Mesothelial cell of epicardium (in vitro differentiated cells): Measurements from ENCODE around the gene PCCA. TPM values are rescaled to one million over a fixed set of nuclear protein-coding genes. Genes with fewer than 3 reads are reported as not detected.
A peak's percentile ranks its signal among the peaks of the same experiment; 100 is the strongest.

Experiments
- DNase-seq, 2 experiments: peaks; one replicate each; pipeline ENCODE4 v3.0.0; 2021; ENCODE audit warnings: low spot score in 2 of 2; ENCODE audit not compliant: unreplicated experiment in 2 of 2
- H3K27ac Mint-ChIP-seq: 2 replicates; pipeline ENCODE4 v1.8.0; 2021; ENCODE audit warnings: mixed read lengths
- H3K27me3 Mint-ChIP-seq: 2 replicates; pipeline ENCODE4 v1.8.0; 2021; ENCODE audit warnings: low read depth, mixed read lengths
- H3K36me3 Mint-ChIP-seq: 2 replicates; pipeline ENCODE4 v1.8.0; 2021; ENCODE audit warnings: mixed read lengths
- H3K4me1 Mint-ChIP-seq: 2 replicates; pipeline ENCODE4 v1.8.0; 2021; ENCODE audit warnings: mixed read lengths
- H3K4me3 Mint-ChIP-seq: 2 replicates; pipeline ENCODE4 v1.8.0; 2021; ENCODE audit warnings: mild to moderate bottlenecking, moderate library complexity, mixed read lengths
- H3K9me3 Mint-ChIP-seq: 2 replicates; pipeline ENCODE4 v1.8.0; 2021; ENCODE audit warnings: mixed read lengths
- CTCF ChIP-seq: fragments of 200-600 bp; sonication (generic); IDR thresholded peaks from one replicate; pipeline ENCODE4 v1.5.0; 2021; ENCODE audit warnings: antibody characterized with exemption; ENCODE audit not compliant: unreplicated experiment
- total RNA-seq: library from RNA; stranded (reverse); gene quantifications from 3 replicates; pipeline ENCODE4 v1.2.1, GENCODE V29; 2021

PCCA gene
- total RNA-seq, 1 donor from 2014 or later, result 41.6 TPM

- Mint-ChIP-seq H3K9me3 (no peaks in the 10 kb centered on the region), H3K4me1 (peaks cover 15% of the 10 kb centered on the region), H3K27me3 (no peaks in the 10 kb centered on the region), H3K36me3 (no peaks in the 10 kb centered on the region), H3K27ac (no peak overlapping the region), H3K4me3 (no peak overlapping the region)
- no peak for DNase-seq
- TF ChIP-seq CTCF, result no peak
Measured at GRCh38 chr13:100511466-100511865, 422.6 kb downstream of the PCCA start.

GRCh38 chr13:100512422-100512821, 423.5 kb downstream of the PCCA start:
- Mint-ChIP-seq H3K27ac (no peak overlapping the region), H3K9me3 (no peaks in the 10 kb centered on the region), H3K4me3 (no peak overlapping the region), H3K4me1 (peaks cover 15% of the 10 kb centered on the region), H3K27me3 (no peaks in the 10 kb centered on the region), H3K36me3 (no peaks in the 10 kb centered on the region)
- no peak for TF ChIP-seq CTCF
- no peak for DNase-seq

- no peak for DNase-seq
- Mint-ChIP-seq H3K4me1 (peaks cover 15% of the 10 kb centered on the region), H3K27me3 (no peaks in the 10 kb centered on the region), H3K36me3 (no peaks in the 10 kb centered on the region), H3K4me3 (no peak overlapping the region), H3K27ac (no peak overlapping the region), H3K9me3 (no peaks in the 10 kb centered on the region)
- TF ChIP-seq CTCF, result no peak
Measured at GRCh38 chr13:100513171-100513570, 424.3 kb downstream of the PCCA start.

- no peak overlapping the region for H3K4me3 Mint-ChIP-seq
- no peaks in the 10 kb centered on the region for H3K36me3 Mint-ChIP-seq
- H3K9me3 Mint-ChIP-seq, result no peaks in the 10 kb centered on the region
- no peak for TF ChIP-seq CTCF
- no peaks in the 10 kb centered on the region for H3K27me3 Mint-ChIP-seq
- H3K4me1 Mint-ChIP-seq, result peaks cover 13% of the 10 kb centered on the region
- no peak overlapping the region for H3K27ac Mint-ChIP-seq
- DNase-seq, result no peak
Measured at GRCh38 chr13:100513987-100514670, 425.2 kb downstream of the PCCA start.

- no peak overlapping the region for H3K27ac Mint-ChIP-seq
- peak; percentile 71 for TF ChIP-seq CTCF
- H3K36me3 Mint-ChIP-seq, result no peaks in the 10 kb centered on the region
- no peak overlapping the region for H3K4me3 Mint-ChIP-seq
- H3K4me1 Mint-ChIP-seq, result peaks cover 8% of the 10 kb centered on the region
- no peaks in the 10 kb centered on the region for H3K27me3 Mint-ChIP-seq
- DNase-seq, result peak; percentile 53 to 81
- H3K9me3 Mint-ChIP-seq, result no peaks in the 10 kb centered on the region
Measured at GRCh38 chr13:100514788-100515409, 426.0 kb downstream of the PCCA start.
